HG02759 (cell line): Measurements from ENCODE around the gene TUBD1.
"Not testable (repeated sequence)": the region's sequence is repeated elsewhere in the genome, so short reads cannot be mapped to it uniquely, and the experiment has no call there.

Experiments
- ATAC-seq: cut with Tn5 transposase; IDR thresholded peaks from one replicate; pipeline ENCODE4 v1.9.1; 2021; ENCODE audit warnings: mild to moderate bottlenecking, moderate library complexity; ENCODE audit not compliant: unreplicated experiment

Gene TUBD1, protein sequence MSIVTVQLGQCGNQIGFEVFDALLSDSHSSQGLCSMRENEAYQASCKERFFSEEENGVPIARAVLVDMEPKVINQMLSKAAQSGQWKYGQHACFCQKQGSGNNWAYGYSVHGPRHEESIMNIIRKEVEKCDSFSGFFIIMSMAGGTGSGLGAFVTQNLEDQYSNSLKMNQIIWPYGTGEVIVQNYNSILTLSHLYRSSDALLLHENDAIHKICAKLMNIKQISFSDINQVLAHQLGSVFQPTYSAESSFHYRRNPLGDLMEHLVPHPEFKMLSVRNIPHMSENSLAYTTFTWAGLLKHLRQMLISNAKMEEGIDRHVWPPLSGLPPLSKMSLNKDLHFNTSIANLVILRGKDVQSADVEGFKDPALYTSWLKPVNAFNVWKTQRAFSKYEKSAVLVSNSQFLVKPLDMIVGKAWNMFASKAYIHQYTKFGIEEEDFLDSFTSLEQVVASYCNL

DNA sequence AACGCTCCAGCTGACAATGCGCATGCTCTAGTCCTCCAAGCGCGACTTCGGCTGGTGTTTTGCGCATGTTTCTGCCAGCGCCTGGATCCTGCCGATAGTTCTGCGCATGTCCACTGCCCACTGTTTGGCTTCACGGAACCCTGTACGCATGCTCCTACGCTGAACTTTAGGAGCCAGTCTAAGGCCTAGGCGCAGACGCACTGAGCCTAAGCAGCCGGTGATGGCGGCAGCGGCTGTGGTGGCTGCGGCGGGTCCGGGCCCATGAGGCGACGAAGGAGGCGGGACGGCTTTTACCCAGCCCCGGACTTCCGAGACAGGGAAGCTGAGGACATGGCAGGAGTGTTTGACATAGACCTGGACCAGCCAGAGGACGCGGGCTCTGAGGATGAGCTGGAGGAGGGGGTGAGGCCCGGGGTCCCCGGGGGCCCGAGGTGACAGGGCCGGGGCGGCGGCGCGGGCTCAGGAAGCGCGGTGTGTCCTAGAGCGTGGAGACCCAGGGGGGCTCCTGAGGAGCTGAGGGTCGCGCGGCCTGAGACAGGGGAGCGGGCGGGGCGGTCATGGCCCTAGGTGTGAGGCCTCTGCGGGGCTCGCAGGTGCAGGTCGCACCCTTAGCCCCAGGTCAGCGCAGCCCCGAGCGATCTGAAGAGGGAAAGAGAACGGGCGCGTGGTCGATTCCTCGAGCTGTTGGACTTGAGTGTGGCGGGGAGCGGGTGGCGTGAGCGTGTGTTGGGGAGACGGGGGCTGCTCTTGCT is at the start of gene TUBD1, which contains the start of gene RPS6KB1:
TUBD1 (minus strand) TSS at position 20 of the 752 bp plus-strand sequence. CDS start 1,941 bp downstream, outside the sequence.
RPS6KB1 (plus strand) TSS at position 198 of the 752 bp plus-strand sequence; CDS start at position 262, 64 bp downstream.
- ATAC-seq = peak; percentile 93

DNA sequence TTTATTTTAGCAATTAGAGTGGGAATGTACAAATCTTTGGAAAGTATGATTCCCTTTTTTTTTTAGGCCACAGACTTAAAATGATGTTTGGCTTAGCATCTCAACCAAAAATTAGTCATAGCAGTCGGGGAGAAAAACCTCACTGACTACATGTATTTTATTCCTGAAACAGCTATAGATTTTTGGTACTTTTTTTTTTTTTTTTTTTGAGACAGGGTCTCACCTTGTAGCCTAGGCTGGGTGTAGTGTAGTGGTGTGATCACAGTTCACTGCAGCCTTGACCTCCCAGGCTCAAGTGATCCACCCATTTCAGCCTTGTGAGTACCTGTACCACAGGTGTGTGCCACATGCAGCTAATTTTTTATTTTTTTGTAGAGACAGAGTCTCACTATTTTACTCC is 48.4 kb upstream of the TUBD1 start:
- ATAC-seq = no peak

- not testable (repeated sequence) for ATAC-seq
These were observed 48.0 kb upstream of the TUBD1 start for GRCh38 chr17:59940697-59941096.

GRCh38 chr17:59933317-59933716 is 40.6 kb upstream of the TUBD1 start:
- not testable (repeated sequence) for ATAC-seq

- not testable (repeated sequence) for ATAC-seq
These were observed 38.0 kb upstream of the TUBD1 start for GRCh38 chr17:59930768-59931167.

- not testable (repeated sequence) for ATAC-seq
These were observed 37.4 kb upstream of the TUBD1 start for GRCh38 chr17:59930121-59930520.

DNA sequence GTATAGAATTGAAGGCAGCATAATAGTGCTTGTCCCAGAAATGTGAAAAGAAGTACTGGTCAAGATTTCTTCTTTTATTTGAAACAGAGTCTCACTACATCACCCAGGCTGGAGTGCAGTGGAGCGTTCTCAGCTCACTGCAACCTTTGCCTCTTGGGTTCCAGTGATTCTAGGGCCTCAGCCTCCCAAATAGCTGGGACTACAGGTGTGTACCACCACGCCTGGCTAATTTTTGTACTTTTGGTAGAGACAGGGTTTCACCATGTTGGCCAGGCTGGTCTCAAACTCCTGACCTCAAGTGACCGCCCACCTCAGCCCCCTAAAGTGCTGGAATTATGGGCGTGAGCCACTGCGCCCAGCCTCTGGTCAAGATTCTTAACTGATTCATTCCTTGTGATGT is 27.9 kb upstream of the TUBD1 start:
- not testable (repeated sequence) for ATAC-seq

DNA sequence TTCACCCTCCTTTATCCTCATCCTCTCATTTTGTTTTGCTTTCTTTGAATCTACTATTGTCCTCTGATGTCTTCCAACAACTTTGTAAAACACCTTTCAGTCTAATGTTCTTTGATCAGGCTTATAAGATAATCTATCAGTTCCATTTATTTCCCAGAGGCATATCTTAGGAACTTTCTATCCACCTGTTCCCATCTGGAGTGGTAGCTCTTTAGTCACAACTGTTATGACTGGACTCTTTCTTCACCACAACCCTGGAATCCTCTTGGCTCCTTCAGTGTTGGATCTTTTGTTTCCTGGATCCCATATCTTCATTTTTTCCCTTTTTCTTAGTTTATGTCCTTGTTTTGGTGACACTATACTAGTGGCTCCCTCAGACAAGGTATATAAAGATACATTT is 23.7 kb upstream of the TUBD1 start:
- no peak for ATAC-seq

DNA sequence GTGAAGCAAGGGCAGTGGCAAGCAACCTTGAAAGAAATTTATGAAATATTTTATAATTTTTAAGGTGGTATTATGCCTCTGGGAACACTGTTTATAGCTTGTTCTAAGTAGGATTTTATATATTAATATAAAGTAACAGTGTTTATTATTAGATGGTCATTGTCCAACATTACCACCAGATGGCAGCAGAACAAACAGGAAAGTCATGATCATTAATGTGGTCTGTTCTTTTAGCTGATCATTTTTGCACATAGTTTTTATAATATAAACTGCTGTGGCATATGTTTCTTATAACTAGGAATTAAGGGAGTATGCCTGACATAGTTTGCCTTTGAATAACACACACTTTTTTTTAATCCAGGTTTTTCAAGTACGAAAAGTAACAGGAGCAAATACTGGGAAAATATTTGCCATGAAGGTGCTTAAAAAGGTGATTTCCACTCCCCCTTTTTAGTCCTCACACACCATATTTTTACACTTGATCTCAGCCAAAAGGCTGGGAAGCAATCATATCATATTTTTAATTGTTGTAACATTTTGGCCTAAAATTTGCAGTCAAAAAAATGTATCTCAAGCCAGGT is 21.6 kb upstream of the TUBD1 start:
- no peak for ATAC-seq

GRCh38 chr17:59907467-59907866 is 14.7 kb upstream of the TUBD1 start:
- ATAC-seq = no peak

GRCh38 chr17:59903455-59903854 is 10.7 kb upstream of the TUBD1 start:
- ATAC-seq = no peak

GRCh38 chr17:59901604-59902003 is 8.9 kb upstream of the TUBD1 start:
- no peak for ATAC-seq

- no peak for ATAC-seq
These were observed 6.4 kb upstream of the TUBD1 start for GRCh38 chr17:59899099-59899498.

GRCh38 chr17:59897090-59897489 is 4.3 kb upstream of the TUBD1 start:
- ATAC-seq = no peak

DNA sequence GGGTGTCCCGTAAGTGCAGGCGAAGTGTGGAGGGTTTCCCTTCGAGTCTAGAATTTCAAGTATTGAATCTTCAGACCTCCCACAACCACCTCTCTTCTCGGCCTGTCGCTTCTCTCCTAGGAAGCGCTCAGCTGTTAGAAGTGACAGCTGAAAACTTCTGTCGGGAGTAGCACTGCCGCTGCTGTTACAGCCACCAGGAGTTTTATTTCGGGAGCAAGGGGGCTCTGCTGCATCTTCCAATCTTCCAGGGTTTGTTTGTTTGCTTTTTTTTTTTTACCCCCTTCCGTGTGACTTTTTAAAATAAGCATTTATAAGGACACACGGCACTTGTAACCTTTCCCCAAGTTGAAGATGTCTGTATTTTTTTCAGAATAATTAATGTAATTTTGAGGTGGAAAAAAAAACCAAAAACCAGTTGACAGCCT is 945 bp upstream of the TUBD1 start:
- ATAC-seq = no peak

- peak; percentile 53 for ATAC-seq
These were observed 356 bp downstream of the TUBD1 start for GRCh38 chr17:59892251-59892923.

- no peak for ATAC-seq
These were observed 2.0 kb downstream of the TUBD1 start for GRCh38 chr17:59890720-59891119.

DNA sequence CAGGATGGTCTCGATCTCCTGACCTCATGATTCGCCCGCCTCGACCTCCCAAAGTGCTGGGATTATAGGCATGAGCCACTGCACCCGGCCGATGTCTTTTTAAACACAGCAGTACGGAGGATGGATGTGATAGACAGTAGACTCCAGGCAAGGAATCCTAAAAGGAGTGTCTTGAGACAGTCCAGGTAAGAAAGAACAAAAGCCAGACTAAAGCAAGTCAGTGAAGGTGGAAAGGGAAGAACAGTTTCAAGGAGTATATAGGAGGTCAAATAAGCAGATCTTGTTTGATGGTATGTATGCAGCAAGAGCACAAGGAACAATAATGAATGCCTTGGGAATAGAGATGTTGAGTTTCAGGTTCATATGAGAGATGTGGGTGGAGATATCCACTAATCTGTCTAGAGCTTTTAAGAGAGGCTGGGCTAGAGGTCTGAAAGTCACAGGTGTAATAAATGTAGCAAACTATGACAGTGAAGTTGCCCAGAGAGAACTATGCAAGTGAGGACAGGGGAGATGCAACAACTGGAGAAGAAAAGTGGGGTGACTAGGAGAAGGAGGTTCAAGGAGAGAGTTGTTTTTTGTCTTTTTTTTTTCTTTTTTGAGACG is 4.5 kb downstream of the TUBD1 start:
- ATAC-seq = no peak

GRCh38 chr17:59884861-59885260 is 7.9 kb downstream of the TUBD1 start:
- no peak for ATAC-seq

DNA sequence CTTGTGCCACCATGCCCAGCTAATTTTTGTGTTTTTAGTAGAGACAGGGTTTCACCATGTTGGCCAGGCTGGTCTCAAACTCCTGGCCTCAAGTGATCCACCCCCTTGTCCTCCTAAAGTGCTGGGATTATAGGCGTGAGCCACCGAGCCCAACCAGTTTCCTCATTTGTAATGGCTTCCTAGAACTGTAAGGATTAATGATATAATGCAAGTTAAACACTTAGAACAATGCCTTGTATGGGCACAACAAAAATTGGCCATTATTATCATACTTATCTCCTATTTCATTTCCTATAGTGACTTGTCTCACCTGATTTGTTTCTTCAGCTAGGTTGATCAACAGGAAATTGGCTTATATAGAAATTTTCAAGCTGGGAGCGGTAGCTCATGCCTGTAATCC is 14.1 kb downstream of the TUBD1 start:
- ATAC-seq = no peak
